ENCODE results near the gene FCHSD2. TPM values are rescaled to one million over a fixed set of nuclear protein-coding genes. Genes with fewer than 3 reads are reported as not detected.

FCHSD2 gene
- total RNA-seq, 1 donor from 2014 or later, result 59.0 TPM

- Histone ChIP-seq H3K27ac (no peak overlapping the region), H3K4me1 (peaks cover 7% of the 10 kb centered on the region), H3K4me3 (no peak overlapping the region), H3K36me3 (peaks cover 13% of the 10 kb centered on the region), H3K9me3 (peaks cover 10% of the 10 kb centered on the region), H3K27me3 (ENCODE audit: low read depth) (no peaks in the 10 kb centered on the region)
- TF ChIP-seq CTCF (IDR thresholded peaks at IDR 0.05), result no peak
- no peak for DNase-seq
- ATAC-seq, result peak in 1 of 2 donors; percentile 19
- intact Hi-C loops (cut with DNase I), result no loop called here
Observed at GRCh38 chr11:73011126-73011817, 130.8 kb downstream of the FCHSD2 start.

DNA sequence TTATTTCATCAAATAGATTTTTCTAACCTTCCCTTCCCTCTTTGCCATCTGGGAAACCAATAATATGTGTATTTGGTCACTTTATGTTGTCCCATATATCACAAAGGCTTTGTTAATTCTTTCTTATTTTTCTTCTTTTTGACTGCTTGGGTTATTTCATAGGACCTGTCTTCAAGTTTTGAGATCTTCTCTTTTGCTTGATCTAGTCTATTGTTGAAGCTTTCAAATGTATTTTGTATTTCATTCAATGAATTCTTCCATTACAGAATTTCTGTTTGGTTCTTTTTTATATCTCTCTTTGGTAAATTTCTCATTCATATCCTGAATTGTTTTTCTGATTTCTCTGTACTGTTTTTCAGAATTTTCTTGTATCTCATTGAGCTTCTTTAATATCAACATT is 132.1 kb downstream of the FCHSD2 start:
- Histone ChIP-seq H3K27me3 (ENCODE audit: low read depth) (no peaks in the 10 kb centered on the region), H3K36me3 (peaks cover 13% of the 10 kb centered on the region), H3K27ac (no peak overlapping the region), H3K4me3 (no peak overlapping the region), H3K4me1 (peaks cover 7% of the 10 kb centered on the region), H3K9me3 (peaks cover 10% of the 10 kb centered on the region)
- intact Hi-C loops (cut with DNase I), result no loop called here
- no peak for TF ChIP-seq CTCF (IDR thresholded peaks at IDR 0.05)
- ATAC-seq (no peak), DNase-seq (no peak)

DNA sequence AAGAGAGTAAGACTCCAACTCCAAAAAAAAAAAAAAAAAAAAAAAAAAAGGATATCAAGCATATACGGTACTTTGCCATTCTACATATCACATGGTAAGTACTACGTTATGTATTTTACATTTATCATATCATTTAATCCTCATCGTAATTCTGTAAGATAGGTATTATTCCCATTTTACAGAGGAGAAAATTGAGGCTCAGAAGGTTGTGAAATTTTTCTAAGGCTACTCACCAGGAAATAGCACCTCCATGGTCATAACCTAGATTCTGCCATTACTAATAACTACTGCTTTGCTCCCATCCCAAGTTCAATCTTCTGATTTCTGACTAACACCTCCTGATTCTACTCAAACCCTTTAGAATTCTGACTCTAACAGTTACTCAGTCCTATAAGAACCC is 138.0 kb downstream of the FCHSD2 start:
- H3K9me3 ChIP-seq, result peaks cover 1% of the 10 kb centered on the region
- H3K4me1 ChIP-seq, result no peaks in the 10 kb centered on the region
- H3K27ac ChIP-seq, result no peak overlapping the region
- H3K27me3 ChIP-seq (ENCODE audit: low read depth), result no peaks in the 10 kb centered on the region
- no peak overlapping the region for H3K4me3 ChIP-seq
- ATAC-seq (no peak), DNase-seq (no peak)
- no peak for TF ChIP-seq CTCF (IDR thresholded peaks at IDR 0.05)
- no peaks in the 10 kb centered on the region for H3K36me3 ChIP-seq
- intact Hi-C loops (cut with DNase I), result no loop called here

DNA sequence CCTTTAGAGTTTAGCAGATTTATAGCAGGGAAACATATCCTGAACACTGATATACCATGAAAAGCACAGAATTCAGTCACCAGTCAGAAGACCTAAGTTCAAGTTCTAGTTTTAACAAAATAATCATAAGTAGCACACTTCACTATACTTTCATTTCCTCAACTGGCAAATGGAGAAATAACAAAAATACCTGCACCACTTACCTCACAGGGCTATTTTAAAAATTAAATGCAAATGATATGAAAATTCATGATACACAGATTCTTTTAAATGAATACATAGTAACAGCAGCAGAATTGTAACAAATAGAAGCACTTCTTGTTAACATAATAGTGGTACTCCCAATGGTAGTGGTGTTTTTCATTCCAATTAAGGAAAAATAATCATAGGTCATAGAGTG is 139.0 kb downstream of the FCHSD2 start:
- H3K9me3 ChIP-seq, result no peaks in the 10 kb centered on the region
- intact Hi-C loops (cut with DNase I), result no loop called here
- H3K4me3 ChIP-seq, result no peak overlapping the region

DNA sequence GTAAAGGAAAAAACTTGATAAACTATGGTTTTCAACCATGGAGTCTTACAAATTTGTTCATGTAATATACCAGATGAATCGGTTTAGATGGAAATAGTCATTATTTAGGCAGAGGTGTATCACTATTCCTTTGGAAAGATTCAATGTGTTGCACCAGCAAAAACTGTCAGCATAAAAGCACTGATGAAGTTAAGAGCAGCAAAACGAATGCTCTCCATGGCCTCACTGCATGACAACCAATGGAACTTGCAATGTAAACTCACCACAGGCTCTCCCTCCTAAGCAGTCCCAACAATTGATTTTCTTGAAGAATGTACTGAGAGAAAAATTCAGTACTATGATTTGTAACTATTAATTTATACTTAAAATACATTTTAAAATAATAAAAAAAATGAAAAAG is 139.9 kb downstream of the FCHSD2 start:
- no peak overlapping the region for H3K4me3 ChIP-seq
- no peak for DNase-seq
- intact Hi-C loops (cut with DNase I), result no loop called here
- H3K9me3 ChIP-seq, result no peaks in the 10 kb centered on the region
- no peak for ATAC-seq
- H3K27ac ChIP-seq, result no peak overlapping the region
- no peak for TF ChIP-seq CTCF (IDR thresholded peaks at IDR 0.05)
- no peaks in the 10 kb centered on the region for H3K36me3 ChIP-seq
- no peaks in the 10 kb centered on the region for H3K27me3 ChIP-seq (ENCODE audit: low read depth)
- no peaks in the 10 kb centered on the region for H3K4me1 ChIP-seq

More for the DNA sequence above, 139.0 kb downstream of the FCHSD2 start:
- Histone ChIP-seq H3K36me3 (no peaks in the 10 kb centered on the region), H3K27me3 (ENCODE audit: low read depth) (no peaks in the 10 kb centered on the region), H3K27ac (no peak overlapping the region), H3K4me1 (no peaks in the 10 kb centered on the region)
- ATAC-seq (no peak), DNase-seq (no peak)
- no peak for TF ChIP-seq CTCF (IDR thresholded peaks at IDR 0.05)
